Mesendoderm (in vitro differentiated cells): ENCODE data around the gene RNF115.
"Not testable (repeated sequence)": the region's sequence is repeated elsewhere in the genome, so short reads cannot be mapped to it uniquely, and the experiment has no call there.

ENCODE experiments used
- DNase-seq: peaks from one replicate; pipeline ENCODE4 v3.0.0; 2013
- H2AK5ac ChIP-seq: 2 replicates; pipeline ENCODE4 v1.6.1; 2013; ENCODE audit warnings: low read length, inconsistent platforms
- H2BK120ac ChIP-seq: 2 replicates; pipeline ENCODE4 v1.6.1; 2013; ENCODE audit warnings: low read depth, mild to moderate bottlenecking, low read length, moderate library complexity, mixed read lengths
- H2BK15ac ChIP-seq: replicated peaks from 2 replicates; pipeline ENCODE4 v1.6.1; 2013; ENCODE audit warnings: low read depth, mild to moderate bottlenecking, moderate library complexity
- H2BK5ac ChIP-seq: 2 replicates; pipeline ENCODE4 v1.6.1; 2013; ENCODE audit warnings: low read length, inconsistent platforms
- H3K18ac ChIP-seq: 2 replicates; pipeline ENCODE4 v1.6.1; 2013; ENCODE audit warnings: mild to moderate bottlenecking, low read length, mixed read lengths
- H3K23ac ChIP-seq: one replicate; pipeline ENCODE4 v1.6.1; 2013; ENCODE audit warnings: low read length
- H3K27ac ChIP-seq: 2 replicates; pipeline ENCODE4 v1.5.1; 2013; ENCODE audit warnings: low read depth, mild to moderate bottlenecking, inconsistent platforms, low read length, moderate library complexity
- H3K27me3 ChIP-seq: 2 replicates; pipeline ENCODE4 v1.6.1; 2013; ENCODE audit warnings: low read length, control low read depth, mild to moderate bottlenecking, inconsistent platforms; ENCODE audit not compliant: insufficient read depth, poor library complexity
- H3K36me3 ChIP-seq: 2 replicates; pipeline ENCODE4 v1.6.1; 2013; ENCODE audit warnings: low read length, inconsistent platforms; ENCODE audit not compliant: control insufficient read depth, insufficient read depth
- H3K4ac ChIP-seq: one replicate; pipeline ENCODE4 v1.6.1; 2013; ENCODE audit warnings: low read depth, mild to moderate bottlenecking, low read length, moderate library complexity
- H3K4me1 ChIP-seq: 2 replicates; pipeline ENCODE4 v1.6.1; 2013; ENCODE audit warnings: low read depth, low read length, inconsistent platforms; ENCODE audit not compliant: control insufficient read depth
- H3K4me2 ChIP-seq: 2 replicates; pipeline ENCODE4 v1.6.1; 2013; ENCODE audit warnings: low read length
- H3K4me3 ChIP-seq: 2 replicates; pipeline ENCODE4 v1.5.1; 2013; ENCODE audit warnings: mild to moderate bottlenecking, low read length
- H3K56ac ChIP-seq: one replicate; pipeline ENCODE4 v1.6.1; 2013; ENCODE audit warnings: low read length
- H3K79me1 ChIP-seq: 2 replicates; pipeline ENCODE4 v1.6.1; 2013; ENCODE audit warnings: low read length, inconsistent platforms
- H3K79me2 ChIP-seq: 2 replicates; pipeline ENCODE4 v1.6.1; 2013; ENCODE audit warnings: mild to moderate bottlenecking, low read length; ENCODE audit not compliant: control insufficient read depth, insufficient read depth
- H3K9ac ChIP-seq: 2 replicates; pipeline ENCODE4 v1.6.1; 2013; ENCODE audit warnings: low read length, inconsistent platforms
- H4K5ac ChIP-seq: one replicate; pipeline ENCODE4 v1.6.1; 2013; ENCODE audit warnings: low read length
- H4K8ac ChIP-seq: one replicate; pipeline ENCODE4 v1.6.1; 2013; ENCODE audit warnings: low read depth, mild to moderate bottlenecking, control low read depth, low read length, moderate library complexity
- WGBS: extraction: QIAGEN DNeasy Blood & Tissue Kit; methylation state at CpG from one replicate; pipeline ENCODE4 v1.1.7; 2013; ENCODE audit warnings: low lambda C conversion rate, missing lambda C conversion rate; ENCODE audit not compliant: insufficient coverage; ENCODE audit errors: extremely low coverage; 5-methylcytosine and 5-hydroxymethylcytosine counted together

The RNF115 gene

GRCh38 chr1:145765585-145766360 is 58.1 kb downstream of the RNF115 start:
- H3K56ac ChIP-seq, H4K5ac ChIP-seq, H3K36me3 ChIP-seq: not testable (repeated sequence)

GRCh38 chr1:145765127-145765526 is 58.8 kb downstream of the RNF115 start:
- H3K27ac ChIP-seq, H4K8ac ChIP-seq, H3K23ac ChIP-seq, H3K9ac ChIP-seq, H3K4ac ChIP-seq, H3K4me2 ChIP-seq, H2BK120ac ChIP-seq, H2AK5ac ChIP-seq, H3K4me1 ChIP-seq, H4K5ac ChIP-seq, H3K79me1 ChIP-seq, H2BK5ac ChIP-seq, H3K18ac ChIP-seq, DNase-seq, H3K79me2 ChIP-seq, H3K36me3 ChIP-seq, H3K56ac ChIP-seq, H2BK15ac ChIP-seq, H3K27me3 ChIP-seq, H3K4me3 ChIP-seq: not testable (repeated sequence)
- no CpG with 5 or more reads among the region's 3 CpGs for WGBS

More at GRCh38 chr1:145765585-145766360, 58.1 kb downstream of the RNF115 start:
- WGBS: no CpG with 5 or more reads among the region's 5 CpGs
- not testable (repeated sequence) for H3K79me1 ChIP-seq, H2BK5ac ChIP-seq, H3K27ac ChIP-seq, H2AK5ac ChIP-seq, H3K23ac ChIP-seq, H4K8ac ChIP-seq, H2BK15ac ChIP-seq, H3K4ac ChIP-seq, H3K9ac ChIP-seq, H3K4me2 ChIP-seq, H3K4me3 ChIP-seq, H3K79me2 ChIP-seq, H3K18ac ChIP-seq, H3K27me3 ChIP-seq, H3K4me1 ChIP-seq, H2BK120ac ChIP-seq
- peak; percentile 20 for DNase-seq

GRCh38 chr1:145764231-145764940 is 59.5 kb downstream of the RNF115 start:
- no CpG with 5 or more reads among the region's 52 CpGs for WGBS
- not testable (repeated sequence) for H3K4me1 ChIP-seq

GRCh38 chr1:145762001-145762400 is 61.9 kb downstream of the RNF115 start:
- H3K4ac ChIP-seq, H3K36me3 ChIP-seq, H2BK120ac ChIP-seq, H3K18ac ChIP-seq, H3K56ac ChIP-seq, H3K79me2 ChIP-seq, H4K5ac ChIP-seq, H3K4me3 ChIP-seq, DNase-seq, H3K79me1 ChIP-seq, H2AK5ac ChIP-seq, H2BK15ac ChIP-seq, H3K27me3 ChIP-seq, H3K27ac ChIP-seq, H2BK5ac ChIP-seq, H3K4me2 ChIP-seq, H3K4me1 ChIP-seq, H3K23ac ChIP-seq, H3K9ac ChIP-seq, H4K8ac ChIP-seq: not testable (repeated sequence)
- WGBS: no CpG with 5 or more reads among the region's 2 CpGs

More at GRCh38 chr1:145764231-145764940, 59.5 kb downstream of the RNF115 start:
- not testable (repeated sequence) for H4K8ac ChIP-seq, H2BK15ac ChIP-seq, H3K4ac ChIP-seq, H2BK5ac ChIP-seq, H3K27me3 ChIP-seq, H2BK120ac ChIP-seq, H4K5ac ChIP-seq, H3K79me2 ChIP-seq, H3K9ac ChIP-seq, H2AK5ac ChIP-seq, H3K4me3 ChIP-seq, H3K4me2 ChIP-seq, DNase-seq, H3K36me3 ChIP-seq, H3K23ac ChIP-seq, H3K79me1 ChIP-seq, H3K18ac ChIP-seq, H3K56ac ChIP-seq, H3K27ac ChIP-seq

GRCh38 chr1:145761498-145761897 is 62.4 kb downstream of the RNF115 start:
- H3K36me3 ChIP-seq, H3K27ac ChIP-seq: not testable (repeated sequence)
- no CpG with 5 or more reads among the region's 11 CpGs for WGBS

More at GRCh38 chr1:145761498-145761897, 62.4 kb downstream of the RNF115 start:
- not testable (repeated sequence) for H2BK15ac ChIP-seq, H4K8ac ChIP-seq, H3K4me3 ChIP-seq, H3K4ac ChIP-seq, DNase-seq, H3K79me1 ChIP-seq, H2AK5ac ChIP-seq, H3K56ac ChIP-seq, H3K4me1 ChIP-seq, H3K79me2 ChIP-seq, H3K18ac ChIP-seq, H3K9ac ChIP-seq, H4K5ac ChIP-seq, H2BK5ac ChIP-seq, H3K27me3 ChIP-seq, H3K4me2 ChIP-seq, H2BK120ac ChIP-seq, H3K23ac ChIP-seq
